Right kidney (tissue), 1 donor: Measurements from ENCODE around the gene BATF3.
"Not testable (repeated sequence)": the region's sequence is repeated elsewhere in the genome, so short reads cannot be mapped to it uniquely, and the experiment has no call there.

Experiments
- DNase-seq: peaks from one replicate; pipeline ENCODE4 v3.0.0-alpha.2; 2016

The BATF3 gene

GRCh38 chr1:212658250-212658649 lies 41.4 kb downstream of the BATF3 start:
- not testable (repeated sequence) for DNase-seq

DNA sequence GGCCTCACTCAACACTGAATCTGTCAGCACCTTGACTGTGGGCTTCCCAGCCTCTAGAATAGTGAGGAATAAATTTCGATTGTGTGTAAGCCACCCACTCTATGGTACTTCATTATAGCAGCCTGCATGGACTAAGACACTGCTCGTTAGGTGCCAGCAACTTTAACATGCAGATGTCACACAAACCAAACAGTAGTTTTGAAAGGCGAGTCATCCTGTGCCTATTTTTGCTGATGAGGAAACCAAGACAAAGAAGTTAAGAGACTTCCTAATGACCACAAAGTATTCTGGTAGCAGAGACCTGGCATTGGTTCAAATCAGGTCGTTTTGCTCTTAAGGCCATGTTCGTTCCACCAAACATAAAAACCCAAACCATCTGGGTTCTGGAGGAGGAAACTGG lies 42.9 kb downstream of the BATF3 start:
- DNase-seq, result no peak

DNA sequence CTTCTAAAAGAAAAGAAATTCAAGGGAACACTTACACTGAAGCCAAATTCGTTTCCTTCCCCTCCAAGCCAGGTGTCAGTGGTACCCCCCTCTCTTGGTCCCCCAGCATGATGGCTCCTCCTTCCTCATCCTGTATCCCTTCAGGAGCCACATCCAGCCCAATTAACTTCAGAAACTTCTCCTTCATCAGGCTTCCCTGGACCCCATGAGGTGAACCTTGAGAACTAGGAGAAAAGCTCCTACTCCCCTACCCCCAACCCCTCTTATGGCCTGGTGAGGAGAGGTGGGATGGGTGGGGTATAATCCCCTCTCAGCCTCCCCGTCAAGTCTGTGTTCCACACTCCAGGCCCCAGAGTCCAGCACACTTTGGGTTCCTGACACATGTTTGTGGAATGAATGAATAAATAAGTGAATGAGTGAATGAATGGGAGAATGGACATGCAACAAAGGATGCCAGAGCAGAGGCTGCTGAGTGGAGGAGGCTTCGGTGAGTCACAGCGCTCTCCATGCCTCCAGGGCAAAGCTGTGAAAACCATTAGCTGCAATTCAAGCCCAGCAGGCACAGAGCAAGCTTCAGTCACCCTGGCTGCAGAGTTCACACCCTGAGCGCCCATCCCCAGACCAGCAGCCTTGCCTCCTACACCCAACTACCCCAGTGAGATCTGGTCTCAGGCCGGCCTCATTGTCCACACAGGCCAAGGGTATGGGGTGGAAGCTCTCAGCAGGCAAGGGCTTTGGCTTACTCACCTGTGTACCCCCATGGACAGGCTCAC lies 43.8 kb downstream of the BATF3 start:
- DNase-seq, result no peak

- no peak for DNase-seq
Measured at GRCh38 chr1:212652609-212653008, 47.0 kb downstream of the BATF3 start.

GRCh38 chr1:212651977-212652376 lies 47.7 kb downstream of the BATF3 start:
- no peak for DNase-seq

- DNase-seq, result no peak
Measured at GRCh38 chr1:212651521-212651920, 48.1 kb downstream of the BATF3 start.

- no peak for DNase-seq
Measured at GRCh38 chr1:212650228-212650627, 49.4 kb downstream of the BATF3 start.

- no peak for DNase-seq
Measured at GRCh38 chr1:212649020-212649419, 50.6 kb downstream of the BATF3 start.

DNA sequence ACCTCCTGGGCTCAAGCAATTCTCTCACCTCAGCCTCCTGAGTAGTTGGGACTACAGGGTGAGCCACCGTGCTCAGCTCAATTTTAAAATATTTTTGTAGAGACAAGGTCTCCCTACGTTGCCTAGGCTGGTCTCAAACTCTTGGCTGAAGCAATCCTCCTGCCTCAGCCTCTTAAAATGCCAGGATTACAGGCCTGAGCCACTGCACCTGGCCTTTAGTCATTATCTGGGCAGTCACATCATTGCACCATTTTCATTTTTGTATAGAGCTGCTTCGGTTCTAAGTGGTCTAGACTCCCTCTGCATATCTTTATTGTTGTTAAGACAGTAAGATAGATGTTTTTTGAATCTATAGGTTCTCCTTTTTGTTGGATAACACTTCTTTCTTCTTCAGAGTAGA lies 51.2 kb downstream of the BATF3 start:
- no peak for DNase-seq

- DNase-seq, result no peak
Measured at GRCh38 chr1:212647004-212647403, 52.6 kb downstream of the BATF3 start.

DNA sequence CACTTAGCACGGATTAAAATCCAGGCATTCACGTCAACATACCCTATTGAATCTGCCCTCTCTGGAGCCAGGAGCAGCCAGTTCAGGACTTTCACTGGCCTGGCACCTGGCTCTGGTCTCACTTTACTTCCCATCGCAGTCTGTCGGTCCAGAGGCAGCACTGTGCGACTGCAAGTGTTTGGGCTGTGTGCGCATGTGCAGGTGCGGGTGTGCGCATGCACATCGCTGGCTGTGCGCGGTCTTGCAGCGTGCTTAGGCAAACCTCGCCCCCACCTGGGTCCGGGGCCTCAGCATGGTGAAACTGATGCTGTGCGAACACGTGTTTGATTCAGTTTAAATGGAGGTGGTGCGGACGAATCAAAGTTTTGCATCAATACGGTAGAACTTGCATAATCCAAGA lies 53.1 kb downstream of the BATF3 start:
- no peak for DNase-seq

DNA sequence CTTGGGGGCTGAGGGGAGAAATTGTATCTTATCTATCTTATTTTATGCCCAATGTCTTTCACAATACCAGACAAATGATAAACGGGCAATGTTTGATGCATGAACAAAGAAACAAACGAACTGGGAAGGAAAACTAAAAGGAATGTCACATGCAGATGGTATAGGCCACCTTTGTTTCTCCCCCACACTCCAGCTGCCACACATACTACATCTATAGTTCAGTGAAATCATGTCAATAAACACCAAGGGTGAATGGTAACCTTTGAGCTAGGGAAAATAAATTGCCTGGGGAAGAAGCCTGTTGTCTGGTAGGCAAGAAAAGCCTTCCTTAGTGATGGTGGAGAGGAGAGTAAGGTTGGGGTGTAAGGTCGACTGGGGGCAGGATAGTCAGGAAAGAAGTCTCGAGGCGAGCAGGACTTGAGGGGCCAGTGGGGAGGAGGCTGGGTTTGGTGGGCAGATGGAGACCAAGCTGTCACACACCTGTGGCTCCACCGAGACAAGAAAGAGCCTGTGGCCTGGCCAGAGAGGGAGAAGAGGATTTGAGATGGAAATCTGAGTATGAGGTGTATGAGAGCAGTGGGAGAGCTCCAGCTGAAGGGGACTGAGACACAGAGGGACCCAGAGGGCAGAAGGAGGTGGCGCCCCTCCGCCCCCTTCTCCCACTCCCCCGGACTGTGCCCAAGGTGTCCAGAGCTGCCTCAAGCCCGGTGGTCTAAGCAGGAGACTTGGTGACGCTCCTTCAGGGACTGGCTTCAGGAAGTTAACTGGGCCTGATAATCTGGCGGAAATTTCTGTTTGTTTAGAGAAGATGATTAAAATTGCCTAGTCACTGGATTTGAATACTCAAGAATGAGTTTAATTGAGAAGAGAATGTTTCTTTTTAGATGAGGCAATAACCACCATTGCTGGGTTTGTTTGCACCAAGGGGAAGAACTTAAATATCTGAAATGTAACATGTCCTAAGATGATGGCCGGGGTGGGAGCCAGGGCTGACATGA lies 53.8 kb downstream of the BATF3 start:
- DNase-seq, result no peak

GRCh38 chr1:212644866-212645545 lies 54.6 kb downstream of the BATF3 start:
- DNase-seq, result no peak

- DNase-seq, result no peak
Measured at GRCh38 chr1:212643877-212644276, 55.8 kb downstream of the BATF3 start.

- DNase-seq, result no peak
Measured at GRCh38 chr1:212641956-212642355, 57.7 kb downstream of the BATF3 start.

DNA sequence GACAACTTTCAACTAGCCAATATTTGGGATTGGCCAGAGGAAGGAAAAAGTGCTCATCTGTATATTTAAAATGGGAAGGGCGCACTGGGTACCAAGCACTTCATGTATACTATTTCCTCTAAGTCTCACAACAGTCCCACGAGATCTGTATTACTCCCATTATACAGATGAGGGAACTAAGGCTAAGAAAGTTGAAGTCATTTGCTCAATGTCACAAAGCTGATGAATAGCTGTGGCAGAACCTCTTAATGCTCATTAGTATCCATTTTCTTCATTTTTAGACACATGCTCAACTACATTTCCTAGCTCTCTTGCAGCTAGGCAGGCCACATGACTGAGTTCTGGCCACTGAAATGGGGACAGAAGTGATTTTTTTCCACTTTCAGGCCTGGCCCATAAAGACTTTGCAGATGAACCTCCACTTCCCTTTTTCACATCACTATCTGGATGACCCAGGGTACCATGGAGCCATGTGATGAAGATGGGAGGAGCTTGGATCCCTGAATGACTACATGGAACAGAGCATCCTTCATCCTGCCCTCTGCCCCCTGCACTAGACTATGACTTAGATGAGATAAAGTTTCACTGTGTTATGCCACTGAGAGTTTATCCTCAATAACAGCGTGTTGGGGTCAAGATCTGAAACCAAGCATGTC lies 59.3 kb downstream of the BATF3 start:
- no peak for DNase-seq

GRCh38 chr1:212639524-212639923 lies 60.1 kb downstream of the BATF3 start:
- not testable (repeated sequence) for DNase-seq

GRCh38 chr1:212638492-212639151 lies 61.0 kb downstream of the BATF3 start:
- DNase-seq, result no peak

DNA sequence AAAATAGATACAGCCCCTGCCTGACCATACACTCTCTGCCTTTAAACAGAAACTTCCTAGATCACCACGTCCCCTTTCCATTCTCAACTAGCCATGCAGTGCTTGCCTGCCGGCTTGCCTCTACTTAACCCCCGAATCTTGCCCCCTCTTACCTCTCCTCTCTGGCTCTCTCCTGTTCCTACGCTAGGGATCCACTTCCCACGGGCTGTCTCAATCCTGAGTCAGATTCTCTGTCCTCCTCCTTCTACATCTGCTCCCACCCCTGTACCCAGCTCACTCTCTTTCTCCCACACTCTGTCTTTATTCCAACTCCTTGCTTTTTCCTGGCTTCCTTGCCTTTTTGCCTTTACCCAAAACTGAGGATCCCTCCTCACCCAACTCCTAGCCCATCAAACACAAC lies 61.7 kb downstream of the BATF3 start:
- DNase-seq, result no peak
